Glomerular visceral epithelial cell (primary cell): Measurements from ENCODE around the gene TP73.

Source experiments
- DNase-seq: peaks from one replicate; pipeline ENCODE4 v3.0.0-alpha.2; 2016; ENCODE audit errors: extremely low spot score

The TP73 gene

DNA sequence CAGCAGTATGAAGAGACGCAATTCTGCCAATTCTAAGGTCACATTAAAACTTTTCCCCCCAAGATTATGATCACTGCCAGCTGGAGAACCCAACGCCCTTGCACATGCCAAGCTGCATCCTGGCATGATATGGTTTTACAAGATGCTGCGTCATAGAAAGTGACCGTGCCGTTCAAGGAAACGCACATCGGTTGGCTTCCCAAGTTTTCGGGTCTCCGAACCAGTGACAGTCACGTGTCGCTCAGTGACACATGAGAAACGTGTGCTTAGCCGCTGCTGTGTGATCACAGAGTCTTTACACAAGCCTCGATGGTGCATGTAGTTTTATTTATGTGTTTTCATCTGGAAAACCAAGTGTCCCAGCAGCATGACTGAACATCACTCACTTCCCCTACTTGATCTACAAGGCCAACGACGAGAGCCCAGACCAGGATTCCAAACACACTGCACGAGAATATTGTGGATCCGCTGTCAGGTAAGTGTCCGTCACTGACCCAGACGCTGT is 127.6 kb downstream of the TP73 start:
- no peak for DNase-seq

DNA sequence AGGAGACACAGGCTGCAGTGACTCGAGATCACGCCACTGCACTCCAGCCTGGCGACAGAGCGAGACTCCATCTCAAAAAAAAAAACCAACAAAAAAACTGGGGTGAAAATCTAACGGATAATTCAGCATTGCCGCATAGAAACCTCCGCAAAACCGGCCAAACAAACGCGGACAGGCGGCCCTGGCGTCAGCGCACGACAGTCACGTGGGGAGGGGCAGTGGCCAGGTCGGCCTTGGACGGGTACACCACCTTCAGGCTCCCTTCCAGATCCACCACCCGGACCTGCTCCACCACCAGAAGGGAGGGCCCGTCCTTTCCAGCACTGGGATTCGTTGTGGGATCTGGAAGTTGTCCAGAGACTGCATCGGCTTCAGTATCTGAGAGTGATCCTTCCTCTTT is 128.6 kb downstream of the TP73 start:
- DNase-seq = no peak

DNA sequence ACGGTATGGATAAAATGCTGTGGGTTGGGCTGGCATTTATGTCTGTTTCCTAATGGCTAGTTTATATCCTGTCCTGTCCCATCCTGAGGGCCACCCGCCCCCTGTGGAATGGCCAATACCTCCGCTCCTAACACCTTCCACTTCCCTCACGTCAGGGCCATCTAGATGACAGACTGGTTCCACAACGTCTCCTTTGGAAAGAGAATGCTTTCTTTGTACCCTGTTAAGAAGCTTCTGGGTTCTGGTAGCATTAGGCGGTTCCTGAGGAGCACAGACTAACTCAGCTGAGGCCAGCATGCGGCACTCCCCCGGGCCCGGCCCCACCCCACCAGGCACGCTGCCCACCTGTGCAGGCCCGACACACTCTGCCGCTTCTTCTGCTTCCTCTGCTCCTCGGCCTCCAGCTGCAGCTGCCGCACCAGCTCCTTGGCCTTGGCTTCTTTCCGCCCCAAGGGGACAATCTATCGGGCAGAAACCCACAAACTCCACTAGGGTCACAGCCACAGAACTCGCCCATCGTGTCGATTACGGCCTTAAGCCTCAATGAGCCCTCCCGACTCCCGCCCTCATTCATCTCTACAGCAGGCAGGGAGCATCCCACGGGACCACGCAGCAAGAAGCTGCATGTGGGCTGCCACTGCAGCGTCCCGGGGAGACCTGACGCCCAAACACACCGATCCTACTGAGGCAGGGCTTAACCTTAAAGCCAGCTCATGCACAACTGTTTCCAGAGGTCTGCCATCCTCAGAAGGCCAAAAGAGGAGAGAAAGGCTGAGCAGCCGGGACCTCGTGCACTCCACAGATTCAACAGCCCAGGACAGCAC is 131.5 kb downstream of the TP73 start:
- DNase-seq = no peak

DNA sequence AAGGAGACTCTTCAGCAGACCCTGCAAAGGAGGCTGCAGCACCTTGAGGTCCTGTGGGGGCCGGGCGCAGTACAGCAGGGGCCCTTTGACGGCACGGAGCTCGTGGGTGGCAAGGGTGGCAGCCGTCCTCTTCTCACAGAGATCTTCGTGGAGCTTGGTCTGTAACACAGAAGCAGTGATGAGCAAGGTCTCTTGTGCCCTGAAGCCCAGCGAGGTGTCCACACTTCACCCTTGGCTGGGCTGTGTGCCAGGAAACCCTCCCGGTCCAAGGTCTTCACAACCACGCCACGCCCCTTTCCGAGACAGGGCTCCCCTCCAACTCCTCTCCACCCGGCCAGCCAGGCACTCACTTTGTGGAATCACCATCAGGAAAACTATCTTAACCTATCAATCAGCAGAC is 132.7 kb downstream of the TP73 start:
- no peak for DNase-seq

DNA sequence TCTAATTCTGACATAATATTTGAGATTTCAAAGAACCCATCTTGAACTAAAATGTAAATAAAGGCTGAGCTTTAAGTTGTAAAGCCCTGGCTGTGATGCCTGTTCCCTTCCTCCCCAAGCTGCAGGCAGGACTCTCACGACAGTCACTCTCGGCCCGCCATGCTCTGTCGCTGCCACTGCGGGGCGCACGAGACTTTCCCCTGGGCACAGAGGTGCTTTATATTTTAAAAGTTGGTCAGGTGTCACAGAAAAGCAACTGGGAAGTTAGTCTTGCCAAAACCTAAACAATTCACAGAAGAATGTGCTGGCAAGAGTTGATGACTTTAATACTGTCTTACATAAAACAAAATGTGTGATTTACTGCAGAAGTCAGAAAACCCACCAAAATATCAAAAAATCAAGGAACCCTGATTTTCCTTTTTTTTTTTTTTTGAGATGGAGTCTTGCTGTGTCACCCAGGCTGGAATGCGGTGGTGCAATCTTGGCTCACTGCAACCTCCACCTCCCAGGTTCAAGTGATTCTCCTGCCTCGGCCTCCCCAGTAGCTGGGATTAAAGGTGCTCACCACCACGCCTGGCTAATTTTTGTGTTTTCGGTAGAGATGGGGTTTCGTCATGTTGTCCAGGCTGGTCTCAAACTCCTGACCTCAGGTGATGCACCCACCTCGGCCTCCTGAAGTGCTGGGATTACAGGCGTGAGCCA is 133.3 kb downstream of the TP73 start:
- no peak for DNase-seq
